Measurements from ENCODE around the gene DDX54.
A peak's percentile ranks its signal among the peaks of the same experiment; 100 is the strongest.

The DDX54 gene

DNA sequence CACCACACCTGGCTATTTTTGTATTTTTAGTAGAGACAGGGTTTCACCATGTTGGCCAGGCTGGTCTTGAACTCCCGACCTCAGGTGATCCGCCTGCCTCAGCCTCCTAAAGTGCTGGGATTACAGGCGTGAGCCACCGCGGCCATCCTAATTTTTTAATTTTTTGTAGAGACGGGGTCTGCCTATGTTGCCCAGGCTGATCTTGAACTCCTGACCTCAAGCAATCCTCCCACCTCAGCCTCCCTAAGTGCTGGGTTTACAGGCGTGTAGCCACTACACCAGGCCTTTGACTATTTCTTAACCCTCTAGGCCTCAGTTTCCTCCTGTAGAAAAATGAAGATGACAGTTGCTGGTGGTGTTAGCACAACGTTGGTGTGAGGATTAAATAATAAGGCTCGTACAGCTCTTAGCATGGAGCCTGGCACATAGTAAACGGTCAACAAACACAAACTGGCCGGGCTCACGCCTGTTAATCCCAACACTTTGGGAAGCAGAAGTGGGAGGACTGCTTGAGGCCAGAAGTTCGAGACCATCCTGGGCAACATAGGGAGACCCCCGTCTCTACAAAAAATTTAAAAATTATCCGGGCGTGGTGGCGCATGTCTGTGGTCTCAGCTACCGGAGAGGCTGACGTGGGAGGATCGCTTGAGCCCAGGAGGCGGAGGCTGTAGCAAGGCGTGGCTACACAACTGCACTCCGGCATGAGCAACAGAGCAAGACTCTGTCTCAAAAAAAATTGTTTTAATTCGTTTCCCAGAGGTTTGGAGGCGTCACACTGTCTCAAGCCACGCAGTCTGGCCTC lies 979 bp downstream of the DDX54 start:
- peak overlapping the region; percentile 97 for H3K27ac ChIP-seq

DNA sequence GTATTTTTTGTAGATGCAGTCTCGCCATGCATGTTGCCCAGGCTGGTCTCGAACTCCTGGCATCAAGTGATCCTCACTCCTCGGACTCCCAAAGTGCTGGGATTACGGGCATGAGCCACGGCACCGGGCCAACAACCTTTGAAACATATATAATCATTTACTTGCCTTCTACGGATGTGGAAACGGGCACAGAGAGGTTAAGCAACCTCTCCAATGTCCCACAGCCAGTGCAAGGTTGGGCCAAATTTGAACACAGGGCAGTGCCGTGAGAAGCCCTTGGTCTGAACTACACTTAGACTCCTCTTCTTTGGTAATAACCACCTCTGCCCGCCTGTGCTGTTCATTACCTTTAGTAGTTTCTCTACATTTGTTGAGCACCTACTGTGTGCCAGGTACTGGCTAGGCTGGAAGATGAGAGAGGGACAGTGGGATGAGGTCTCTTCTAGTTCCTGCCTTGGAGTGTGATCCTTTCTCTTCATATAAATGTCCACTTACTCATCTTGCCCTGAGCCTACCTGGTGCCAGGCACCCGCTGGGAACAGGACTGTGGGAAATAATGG lies 2.2 kb downstream of the DDX54 start:
- TF ChIP-seq, protein P1, sequence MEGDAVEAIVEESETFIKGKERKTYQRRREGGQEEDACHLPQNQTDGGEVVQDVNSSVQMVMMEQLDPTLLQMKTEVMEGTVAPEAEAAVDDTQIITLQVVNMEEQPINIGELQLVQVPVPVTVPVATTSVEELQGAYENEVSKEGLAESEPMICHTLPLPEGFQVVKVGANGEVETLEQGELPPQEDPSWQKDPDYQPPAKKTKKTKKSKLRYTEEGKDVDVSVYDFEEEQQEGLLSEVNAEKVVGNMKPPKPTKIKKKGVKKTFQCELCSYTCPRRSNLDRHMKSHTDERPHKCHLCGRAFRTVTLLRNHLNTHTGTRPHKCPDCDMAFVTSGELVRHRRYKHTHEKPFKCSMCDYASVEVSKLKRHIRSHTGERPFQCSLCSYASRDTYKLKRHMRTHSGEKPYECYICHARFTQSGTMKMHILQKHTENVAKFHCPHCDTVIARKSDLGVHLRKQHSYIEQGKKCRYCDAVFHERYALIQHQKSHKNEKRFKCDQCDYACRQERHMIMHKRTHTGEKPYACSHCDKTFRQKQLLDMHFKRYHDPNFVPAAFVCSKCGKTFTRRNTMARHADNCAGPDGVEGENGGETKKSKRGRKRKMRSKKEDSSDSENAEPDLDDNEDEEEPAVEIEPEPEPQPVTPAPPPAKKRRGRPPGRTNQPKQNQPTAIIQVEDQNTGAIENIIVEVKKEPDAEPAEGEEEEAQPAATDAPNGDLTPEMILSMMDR (conservative IDR thresholded peaks at IDR 0.05), result no peak
- H3K27ac ChIP-seq, result no peak overlapping the region

More for the DNA sequence above, 979 bp downstream of the DDX54 start:
- TF ChIP-seq, protein P1 (conservative IDR thresholded peaks at IDR 0.05), result no peak

DNA sequence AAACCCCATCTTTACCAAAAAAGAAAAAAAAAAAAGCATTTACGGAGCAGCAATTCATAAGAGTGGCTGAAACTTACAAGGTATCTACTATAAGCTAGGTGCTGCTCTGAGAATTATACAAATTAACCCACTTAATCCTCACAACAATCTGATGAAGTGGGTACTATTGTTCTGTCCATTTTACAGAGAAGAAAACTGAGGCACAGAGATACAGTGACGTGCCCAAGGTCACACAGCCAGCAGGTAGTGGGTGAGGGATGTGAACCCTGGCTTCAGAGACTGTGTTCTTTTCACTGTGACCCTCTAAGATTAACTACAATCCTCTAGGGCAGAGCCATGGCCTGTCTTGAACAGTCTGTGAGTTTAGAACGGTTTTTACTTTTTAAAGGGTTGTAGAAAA lies 3.3 kb downstream of the DDX54 start:
- no peak overlapping the region for H3K27ac ChIP-seq
- TF ChIP-seq, protein P1 (conservative IDR thresholded peaks at IDR 0.05), result no peak

DNA sequence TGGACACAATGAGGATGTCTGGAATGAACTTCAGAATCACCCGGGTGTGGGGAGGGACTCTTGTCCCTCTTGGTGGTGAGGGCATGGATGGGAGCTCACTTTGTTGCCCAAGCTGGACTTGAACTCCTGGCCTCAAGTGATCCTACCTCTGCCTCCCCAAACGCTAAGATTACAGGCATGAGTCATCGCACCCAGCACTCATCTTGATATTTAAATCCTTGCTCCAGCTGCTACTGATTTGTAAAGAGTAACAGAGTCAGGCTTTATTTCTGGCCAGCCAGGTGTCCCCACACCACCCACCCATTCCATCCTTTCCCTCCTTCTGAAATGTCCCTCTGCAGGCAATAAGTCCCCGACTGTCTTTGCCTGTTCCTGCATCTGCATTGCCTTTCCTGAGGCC lies 4.9 kb downstream of the DDX54 start:
- TF ChIP-seq, protein P1 (conservative IDR thresholded peaks at IDR 0.05), result no peak
- no peak overlapping the region for H3K27ac ChIP-seq

DNA sequence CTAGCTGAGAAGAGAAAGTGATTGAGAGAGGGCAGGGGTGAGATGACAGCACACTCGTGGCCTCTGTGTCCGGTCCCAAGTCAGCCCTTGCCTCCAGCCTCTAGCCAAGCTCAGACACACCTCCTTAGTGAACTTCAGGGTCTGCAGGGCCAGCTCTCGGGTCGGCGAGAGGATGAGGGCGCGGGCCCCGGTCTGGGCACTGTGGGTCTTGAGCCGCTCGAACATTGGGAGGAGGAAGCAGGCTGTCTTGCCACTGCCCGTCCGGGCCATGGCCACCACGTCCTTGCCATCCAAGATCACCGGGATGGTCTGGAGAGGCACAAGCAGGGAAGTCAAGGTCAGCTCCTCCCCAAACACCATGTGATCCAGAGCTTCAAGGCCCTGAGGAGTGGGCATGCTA lies 6.3 kb downstream of the DDX54 start:
- TF ChIP-seq, protein P1 (conservative IDR thresholded peaks at IDR 0.05), result no peak

DNA sequence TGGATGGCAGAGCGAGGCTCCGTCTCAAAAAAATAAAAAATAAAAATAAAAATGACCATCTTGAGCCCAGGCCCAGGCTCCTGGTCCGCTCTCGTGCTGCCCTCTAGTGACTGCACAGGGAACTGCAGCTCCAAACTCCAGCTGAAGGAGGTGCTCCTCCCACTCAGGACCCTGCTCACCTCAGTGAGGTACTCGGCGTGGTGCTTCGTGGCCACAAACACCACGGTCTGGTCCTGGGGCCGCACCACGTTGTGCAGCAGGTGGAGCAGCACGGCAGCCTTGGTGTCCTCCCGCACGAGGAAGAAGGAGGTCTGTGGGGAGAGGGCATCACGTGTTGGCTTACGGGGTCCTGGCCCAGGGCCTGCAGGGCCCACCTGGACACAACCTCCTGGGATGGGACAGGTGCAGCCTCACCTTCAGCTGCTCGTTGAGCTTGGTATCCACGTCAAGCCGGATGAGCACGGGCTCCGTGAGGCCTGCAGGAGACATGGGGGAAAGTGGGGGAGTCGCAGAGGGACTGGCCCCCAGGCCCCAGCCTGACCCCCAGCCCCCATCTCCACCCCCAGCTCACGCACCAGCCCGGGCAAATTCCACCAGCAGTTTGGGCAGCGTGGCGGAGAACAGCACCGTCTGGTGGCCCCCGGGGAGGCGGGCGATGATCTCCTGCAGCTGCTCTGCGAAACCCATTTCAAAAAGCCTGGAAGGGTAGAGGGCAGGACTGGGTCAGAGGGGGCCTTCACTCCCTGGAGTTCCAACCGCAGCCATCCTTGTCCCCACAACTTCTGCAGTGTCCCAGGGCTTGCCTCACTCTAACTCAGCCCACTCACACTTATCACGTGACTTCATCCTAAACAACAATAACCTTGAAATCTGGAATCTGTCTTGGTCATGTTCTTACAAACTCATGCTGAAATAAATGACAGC lies 10.6 kb downstream of the DDX54 start:
- no peak overlapping the region for H3K27ac ChIP-seq
- TF ChIP-seq, protein P1 (conservative IDR thresholded peaks at IDR 0.05), result peak; percentile 99

More for the DNA sequence above, 6.3 kb downstream of the DDX54 start:
- no peak overlapping the region for H3K27ac ChIP-seq

Data from VCaP (cell line).